K562 (cell line): ENCODE data around the gene ZNHIT3. TPM values are rescaled to one million over a fixed set of nuclear protein-coding genes. Genes with fewer than 3 reads are reported as not detected.

ENCODE experiments used
- ATAC-seq: fragments of 200-7000 bp; cut with Tn5 transposase; 3 replicates; pipeline ENCODE4 v1.9.1; 2020; ENCODE audit warnings: moderate library complexity
- BruUV-seq: library from RNA; stranded (reverse); fragments of 400-500 nt; replicated peaks from 2 replicates; lab custom pipeline; 2021; lab: Mats Ljungman, UMichigan
- CTCF ChIA-PET: fragments of 300-600 bp; formaldehyde crosslinking; extraction: SDS; loops from one replicate; lab custom pipeline; 2021; ENCODE audit warnings: low intra/inter-chr PET ratio; lab: Yijun Ruan, JAX
- POLR2A ChIA-PET: fragments of 300-600, 350-650 bp; sonication (Branson Sonifier 250); formaldehyde crosslinking; extraction: SDS; loops from one replicate; lab custom pipeline; 2021; ENCODE audit warnings: antibody characterized with exemption, inconsistent platforms; lab: Yijun Ruan, JAX
- DNase-seq, 4 experiments: peaks; one replicate each; pipeline versions ENCODE4 v3.0.0 to v3.0.0-alpha.2; 2011 to 2018; ENCODE audit warnings: low spot score in 3 of 4, mixed read lengths in 3 of 4; ENCODE audit errors: extremely low read depth in 1 of 4
- FAIRE-seq: peaks from 2 replicates; lab custom pipeline; 2011; peaks lifted over from hg19 to GRCh38; lab: Jason Lieb, UNC
- H2AFZ ChIP-seq: 2 replicates; pipeline ENCODE4 v1.6.0; 2011; ENCODE audit warnings: low read depth, low read length, control low read depth, inconsistent platforms
- H3K27ac ChIP-seq: fragments of 200-600 bp; 3 replicates; pipeline ENCODE4 v1.8.0; 2011; ENCODE audit warnings: low read depth, mild to moderate bottlenecking, control low read depth, inconsistent platforms, low read length, moderate library complexity, mixed read lengths; ENCODE audit errors: extremely low read depth
- H3K27me3 ChIP-seq, 2 experiments: fragments of 300-600 bp in 1 of 2; 2 replicates in 1 of 2; 3 replicates in 1 of 2; pipeline versions ENCODE4 v1.6.0 to v1.8.0; 2011; ENCODE audit warnings: inconsistent platforms in 2 of 2, low read length in 2 of 2, mild to moderate bottlenecking in 1 of 2, mixed read lengths in 1 of 2, moderate library complexity in 1 of 2; ENCODE audit not compliant: control insufficient read depth in 2 of 2, insufficient read depth in 2 of 2
- H3K36me3 ChIP-seq: fragments of 300-600 bp; 3 replicates; pipeline ENCODE4 v1.8.0; 2011; ENCODE audit warnings: mild to moderate bottlenecking, low read length, inconsistent platforms; ENCODE audit not compliant: control insufficient read depth, insufficient read depth
- H3K4me1 ChIP-seq, 2 experiments: fragments of 200-600 bp in 1 of 2; replicated peaks in 1 of 2; 2 replicates in 1 of 2; 3 replicates in 1 of 2; pipeline versions ENCODE4 v1.5.1 to v1.8.0; 2011; ENCODE audit warnings: inconsistent platforms in 2 of 2, low read length in 2 of 2, mild to moderate bottlenecking in 1 of 2, mixed read lengths in 1 of 2, moderate library complexity in 1 of 2; ENCODE audit not compliant: control insufficient read depth in 2 of 2, insufficient read depth in 2 of 2
- H3K4me2 ChIP-seq: 2 replicates; pipeline ENCODE4 v1.6.1; 2011; ENCODE audit warnings: low read length, control low read depth, inconsistent platforms, mixed read lengths; ENCODE audit not compliant: insufficient read depth
- H3K4me3 ChIP-seq: fragments of 200-600 bp; sonication (generic), shearing (Covaris generic); 2 replicates; pipeline ENCODE4 v1.5.1; 2016; ENCODE audit warnings: control low read depth, inconsistent platforms
- H3K79me2 ChIP-seq: fragments of 200-600 bp; 3 replicates; pipeline ENCODE4 v1.8.0; 2011; ENCODE audit warnings: low read length, inconsistent platforms; ENCODE audit not compliant: control insufficient read depth, insufficient read depth
- H3K9ac ChIP-seq, 2 experiments: 2 replicates each; pipeline versions ENCODE4 v1.6.0 to v1.6.1; 2011; ENCODE audit warnings: low read depth in 2 of 2, low read length in 2 of 2, control low read depth in 1 of 2, inconsistent platforms in 1 of 2, mild to moderate bottlenecking in 1 of 2, mixed read lengths in 1 of 2; ENCODE audit not compliant: insufficient read depth in 1 of 2
- H3K9me1 ChIP-seq: one replicate; pipeline ENCODE4 v1.6.0; 2011; ENCODE audit warnings: inconsistent platforms, mild to moderate bottlenecking, low read length, moderate library complexity; ENCODE audit not compliant: control insufficient read depth, insufficient read depth
- H3K9me3 ChIP-seq: replicated peaks from 2 replicates; pipeline ENCODE4 v1.5.1; 2011; ENCODE audit warnings: low read depth, low read length, inconsistent platforms; ENCODE audit not compliant: control insufficient read depth, insufficient read depth
- H4K20me1 ChIP-seq: replicated peaks from 2 replicates; pipeline ENCODE4 v1.6.1; 2011; ENCODE audit warnings: low read length, inconsistent platforms, mixed read lengths; ENCODE audit not compliant: control insufficient read depth, insufficient read depth
- CBFB ChIP-seq: sonication (generic); formaldehyde crosslinking; IDR thresholded peaks from 2 replicates; pipeline ENCODE4 v1.4.0; 2020; ENCODE audit warnings: mild to moderate bottlenecking, missing genetic modification reagents
- CBX8 ChIP-seq: fragments of 200-600 bp; sonication (generic); IDR thresholded peaks from 2 replicates; pipeline ENCODE4 v1.6.1; 2012; ENCODE audit warnings: borderline replicate concordance, mixed run types, low read depth, mild to moderate bottlenecking, moderate library complexity, mixed read lengths, low read length, control low read depth, inconsistent platforms; ENCODE audit not compliant: poor library complexity, severe bottlenecking; ENCODE audit errors: extremely low read depth
- GTF2A2 ChIP-seq: IDR thresholded peaks from 2 replicates; pipeline ENCODE4 v1.6.1; 2016; ENCODE audit warnings: mild to moderate bottlenecking, missing genetic modification characterization, missing compliant biosample characterization
- MAFG ChIP-seq: fragments of 450-650 bp; conservative IDR thresholded peaks from 2 replicates; pipeline ENCODE4 v1.6.1; 2016; ENCODE audit warnings: missing genetic modification characterization, missing compliant biosample characterization
- MCM7 ChIP-seq, 2 experiments: fragments of 450-650 bp; IDR thresholded peaks; 2 replicates each; pipeline ENCODE4 v1.6.1; 2016 to 2018
- OTX1 ChIP-seq: fragments of 450-650 bp; formaldehyde crosslinking; IDR thresholded peaks from 2 replicates; pipeline ENCODE4 v1.4.0; 2022; ENCODE audit warnings: mild to moderate bottlenecking
- PHF21A ChIP-seq: fragments of 450-650 bp; IDR thresholded peaks from 2 replicates; pipeline ENCODE4 v1.6.1; 2017; ENCODE audit warnings: low read depth, borderline replicate concordance
- POLR3G ChIP-seq: IDR thresholded peaks from 2 replicates; pipeline ENCODE4 v1.6.1; 2011; ENCODE audit not compliant: insufficient read length, insufficient replicate concordance; ENCODE audit errors: extremely low read depth
- TBL1XR1 ChIP-seq, 2 experiments: IDR thresholded peaks; 2 replicates each; pipeline ENCODE4 v1.6.1; 2012; ENCODE audit warnings: improper control_type of control experiment in 2 of 2, low read length in 2 of 2, mild to moderate bottlenecking in 1 of 2
- WGBS: fragments of 100-300 bp; shearing (Covaris generic); methylation state at CpG from one replicate; pipeline ENCODE4 v1.1.6; 2016; ENCODE audit warnings: low coverage, mixed read lengths; ENCODE audit not compliant: insufficient coverage; ENCODE audit errors: missing lambda C conversion rate; 5-methylcytosine and 5-hydroxymethylcytosine counted together
- in situ Hi-C: fragments of 300-500 bp; cut with MboI; formaldehyde crosslinking; loops from 4 replicates; pipeline ENCODE4 v1.15.0; 2018; ENCODE audit warnings: inconsistent platforms, mixed read lengths
- intact Hi-C: fragments of 100-400 bp; cut with micrococcal nuclease; formaldehyde crosslinking; loops from 2 replicates; pipeline ENCODE4 v1.14.2; 2022
- polyA plus RNA-seq, 8 experiments: library from polyadenylated mRNA; depleted of rRNA in 4 of 8; stranded (reverse) in 5 of 8; unstranded in 3 of 8; fragments of >200 nt; fragmentation: Nextera tagmentation in 2 of 8; fragmentation: Illumina TruSeq in 1 of 8; extraction: Ambion mirVana in 2 of 8; extraction: Trizol in 1 of 8; gene quantifications; 2 replicates each; pipeline versions ENCODE4 v1.2.1 to v1.2.3, GENCODE V29; 2011 to 2014; ENCODE audit warnings: inconsistent platforms in 1 of 8, missing spikeins in 1 of 8
- total RNA-seq, 7 experiments: library from RNA; depleted of rRNA in 6 of 7; stranded (reverse); fragments of >200 nt in 6 of 7; fragmentation: Illumina TruSeq in 2 of 7; extraction: Trizol in 2 of 7; gene quantifications; 2 replicates each; pipeline versions ENCODE4 v1.2.1 to v1.2.3, GENCODE V29; 2011 to 2021; ENCODE audit warnings: low replicate concordance in 1 of 7
- TF ChIP-seq, protein P1 (sequence below): fragments of 150-350 bp; IDR thresholded peaks from 2 replicates; pipeline ENCODE4 v1.6.1; 2014; ENCODE audit warnings: low read depth, mild to moderate bottlenecking, low read length, borderline replicate concordance
- TF ChIP-seq, protein P2 (sequence below): sonication (generic); IDR thresholded peaks from 2 replicates; pipeline ENCODE4 v1.6.1; 2016
- TF ChIP-seq, protein P3 (sequence below): fragments of 250-450 bp; sonication (Bioruptor Pico); IDR thresholded peaks from 2 replicates; pipeline ENCODE4 v1.5.0; 2021; ENCODE audit warnings: mild to moderate bottlenecking, borderline replicate concordance

The ZNHIT3 gene
- total and polyA plus RNA-seq, 9 of the 15 experiments (the other 6 are each of a cell fraction or from before 2014, with no cell fraction given), result 45.0 to 300 (median 88.4) TPM

DNA sequence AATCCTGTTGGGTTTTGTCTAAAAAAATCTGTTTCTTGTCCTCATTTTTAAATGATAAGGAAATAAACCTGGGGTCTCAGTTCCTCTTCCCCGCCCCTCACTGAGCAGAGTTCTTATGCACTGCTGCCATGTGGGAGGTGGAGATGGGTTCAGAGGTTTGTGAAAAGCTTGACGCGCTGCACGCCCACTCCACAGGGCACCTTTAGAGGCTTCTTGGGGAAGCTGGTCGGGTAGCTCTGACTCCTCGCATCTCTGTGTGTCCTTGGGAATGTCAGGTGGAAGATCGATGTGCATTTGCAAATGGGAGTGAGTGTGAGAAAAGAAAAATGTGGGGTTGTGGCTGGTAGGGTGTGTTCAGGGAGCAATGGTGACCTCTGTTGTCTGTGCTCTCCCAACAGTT is 4.7 kb upstream of the ZNHIT3 start:
- FAIRE-seq, result no peak
- Histone ChIP-seq H3K9me3 (no peaks in the 10 kb centered on the region), H3K36me3 (no peaks in the 10 kb centered on the region), H3K27me3 (peaks cover 4% of the 10 kb centered on the region in 2 experiments; a peak in 4 of 5 replicates), H3K9me1 (no peaks in the 10 kb centered on the region), H3K9ac (no peak overlapping the region), H3K4me2 (no peak overlapping the region), H3K4me1 (peaks cover 12 to 19% of the 10 kb centered on the region in 2 experiments; a peak in 4 of 5 replicates), H3K4me3 (no peak overlapping the region), H3K79me2 (peaks cover 5% of the 10 kb centered on the region), H4K20me1 (no peaks in the 10 kb centered on the region; the same call in 1 of the 2 replicates), H2AFZ (no peak overlapping the region), H3K27ac (no peak overlapping the region)
- POLR2A ChIA-PET, result interaction anchor here (1.1 to 1.2 kb wide), 2 partner anchors 12 to 71 kb away, joined by 3 read pairs; no protein-coding TSS in a partner anchor
- CTCF ChIA-PET, result no interaction called here
- in situ Hi-C loops (loop anchor here (25.0 kb wide), 1 partner anchor 520 kb away; no protein-coding TSS in a partner anchor), intact Hi-C loops (no loop called here)
- no peak for ATAC-seq
- 37% methylated on average over 4 of the region's 7 CpGs for WGBS
- no TSS peak for BruUV-seq
- DNase-seq, result no peak
- TF ChIP-seq POLR3G (no peak), MCM7 (IDR thresholded peaks at IDR 0.05) (no peak), CBFB (CRISPR knock-in tag) (no peak), MAFG (tag) (no peak), PHF21A (no peak), CBX8 (no peak), GTF2A2 (tag) (no peak), TBL1XR1 (IDR thresholded peaks at IDR 0.05; ENCODE audit: low read length in 2 of 2) (no peak), OTX1 (CRISPR knock-in tag) (no peak)
- TF ChIP-seq, protein P1, sequence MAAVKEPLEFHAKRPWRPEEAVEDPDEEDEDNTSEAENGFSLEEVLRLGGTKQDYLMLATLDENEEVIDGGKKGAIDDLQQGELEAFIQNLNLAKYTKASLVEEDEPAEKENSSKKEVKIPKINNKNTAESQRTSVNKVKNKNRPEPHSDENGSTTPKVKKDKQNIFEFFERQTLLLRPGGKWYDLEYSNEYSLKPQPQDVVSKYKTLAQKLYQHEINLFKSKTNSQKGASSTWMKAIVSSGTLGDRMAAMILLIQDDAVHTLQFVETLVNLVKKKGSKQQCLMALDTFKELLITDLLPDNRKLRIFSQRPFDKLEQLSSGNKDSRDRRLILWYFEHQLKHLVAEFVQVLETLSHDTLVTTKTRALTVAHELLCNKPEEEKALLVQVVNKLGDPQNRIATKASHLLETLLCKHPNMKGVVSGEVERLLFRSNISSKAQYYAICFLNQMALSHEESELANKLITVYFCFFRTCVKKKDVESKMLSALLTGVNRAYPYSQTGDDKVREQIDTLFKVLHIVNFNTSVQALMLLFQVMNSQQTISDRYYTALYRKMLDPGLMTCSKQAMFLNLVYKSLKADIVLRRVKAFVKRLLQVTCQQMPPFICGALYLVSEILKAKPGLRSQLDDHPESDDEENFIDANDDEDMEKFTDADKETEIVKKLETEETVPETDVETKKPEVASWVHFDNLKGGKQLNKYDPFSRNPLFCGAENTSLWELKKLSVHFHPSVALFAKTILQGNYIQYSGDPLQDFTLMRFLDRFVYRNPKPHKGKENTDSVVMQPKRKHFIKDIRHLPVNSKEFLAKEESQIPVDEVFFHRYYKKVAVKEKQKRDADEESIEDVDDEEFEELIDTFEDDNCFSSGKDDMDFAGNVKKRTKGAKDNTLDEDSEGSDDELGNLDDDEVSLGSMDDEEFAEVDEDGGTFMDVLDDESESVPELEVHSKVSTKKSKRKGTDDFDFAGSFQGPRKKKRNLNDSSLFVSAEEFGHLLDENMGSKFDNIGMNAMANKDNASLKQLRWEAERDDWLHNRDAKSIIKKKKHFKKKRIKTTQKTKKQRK, result no peak
- TF ChIP-seq, protein P2, sequence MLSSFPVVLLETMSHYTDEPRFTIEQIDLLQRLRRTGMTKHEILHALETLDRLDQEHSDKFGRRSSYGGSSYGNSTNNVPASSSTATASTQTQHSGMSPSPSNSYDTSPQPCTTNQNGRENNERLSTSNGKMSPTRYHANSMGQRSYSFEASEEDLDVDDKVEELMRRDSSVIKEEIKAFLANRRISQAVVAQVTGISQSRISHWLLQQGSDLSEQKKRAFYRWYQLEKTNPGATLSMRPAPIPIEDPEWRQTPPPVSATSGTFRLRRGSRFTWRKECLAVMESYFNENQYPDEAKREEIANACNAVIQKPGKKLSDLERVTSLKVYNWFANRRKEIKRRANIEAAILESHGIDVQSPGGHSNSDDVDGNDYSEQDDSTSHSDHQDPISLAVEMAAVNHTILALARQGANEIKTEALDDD, result no peak
- TF ChIP-seq, protein P3, sequence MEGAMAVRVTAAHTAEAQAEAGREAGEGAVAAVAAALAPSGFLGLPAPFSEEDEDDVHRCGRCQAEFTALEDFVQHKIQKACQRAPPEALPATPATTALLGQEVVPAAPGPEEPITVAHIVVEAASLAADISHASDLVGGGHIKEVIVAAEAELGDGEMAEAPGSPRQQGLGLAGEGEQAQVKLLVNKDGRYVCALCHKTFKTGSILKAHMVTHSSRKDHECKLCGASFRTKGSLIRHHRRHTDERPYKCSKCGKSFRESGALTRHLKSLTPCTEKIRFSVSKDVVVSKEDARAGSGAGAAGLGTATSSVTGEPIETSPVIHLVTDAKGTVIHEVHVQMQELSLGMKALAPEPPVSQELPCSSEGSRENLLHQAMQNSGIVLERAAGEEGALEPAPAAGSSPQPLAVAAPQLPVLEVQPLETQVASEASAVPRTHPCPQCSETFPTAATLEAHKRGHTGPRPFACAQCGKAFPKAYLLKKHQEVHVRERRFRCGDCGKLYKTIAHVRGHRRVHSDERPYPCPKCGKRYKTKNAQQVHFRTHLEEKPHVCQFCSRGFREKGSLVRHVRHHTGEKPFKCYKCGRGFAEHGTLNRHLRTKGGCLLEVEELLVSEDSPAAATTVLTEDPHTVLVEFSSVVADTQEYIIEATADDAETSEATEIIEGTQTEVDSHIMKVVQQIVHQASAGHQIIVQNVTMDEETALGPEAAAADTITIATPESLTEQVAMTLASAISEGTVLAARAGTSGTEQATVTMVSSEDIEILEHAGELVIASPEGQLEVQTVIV (CRISPR knock-in tag), result no peak
